ENCODE measurements around the gene MAP7D1.

- peak; percentile 68 for TF ChIP-seq SMC3 (IDR thresholded peaks at IDR 0.05; ENCODE audit: borderline replicate concordance, low read length)
- peak; percentile 73 for TF ChIP-seq RAD21 (IDR thresholded peaks at IDR 0.05; ENCODE audit: insufficient read depth, low read depth, low read length)
- TF ChIP-seq, protein P1, sequence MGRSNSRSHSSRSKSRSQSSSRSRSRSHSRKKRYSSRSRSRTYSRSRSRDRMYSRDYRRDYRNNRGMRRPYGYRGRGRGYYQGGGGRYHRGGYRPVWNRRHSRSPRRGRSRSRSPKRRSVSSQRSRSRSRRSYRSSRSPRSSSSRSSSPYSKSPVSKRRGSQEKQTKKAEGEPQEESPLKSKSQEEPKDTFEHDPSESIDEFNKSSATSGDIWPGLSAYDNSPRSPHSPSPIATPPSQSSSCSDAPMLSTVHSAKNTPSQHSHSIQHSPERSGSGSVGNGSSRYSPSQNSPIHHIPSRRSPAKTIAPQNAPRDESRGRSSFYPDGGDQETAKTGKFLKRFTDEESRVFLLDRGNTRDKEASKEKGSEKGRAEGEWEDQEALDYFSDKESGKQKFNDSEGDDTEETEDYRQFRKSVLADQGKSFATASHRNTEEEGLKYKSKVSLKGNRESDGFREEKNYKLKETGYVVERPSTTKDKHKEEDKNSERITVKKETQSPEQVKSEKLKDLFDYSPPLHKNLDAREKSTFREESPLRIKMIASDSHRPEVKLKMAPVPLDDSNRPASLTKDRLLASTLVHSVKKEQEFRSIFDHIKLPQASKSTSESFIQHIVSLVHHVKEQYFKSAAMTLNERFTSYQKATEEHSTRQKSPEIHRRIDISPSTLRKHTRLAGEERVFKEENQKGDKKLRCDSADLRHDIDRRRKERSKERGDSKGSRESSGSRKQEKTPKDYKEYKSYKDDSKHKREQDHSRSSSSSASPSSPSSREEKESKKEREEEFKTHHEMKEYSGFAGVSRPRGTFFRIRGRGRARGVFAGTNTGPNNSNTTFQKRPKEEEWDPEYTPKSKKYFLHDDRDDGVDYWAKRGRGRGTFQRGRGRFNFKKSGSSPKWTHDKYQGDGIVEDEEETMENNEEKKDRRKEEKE (IDR thresholded peaks at IDR 0.05), result no peak
- TF ChIP-seq EZH2 (IDR thresholded peaks at IDR 0.05; ENCODE audit: borderline replicate concordance, control insufficient read depth, low read depth, low read length), result no peak
Measured at GRCh38 chr1:36134505-36135329, 21.2 kb upstream of the MAP7D1 start.
